Left kidney (tissue), 2 donors: ENCODE results near the gene FOSL1. TPM values are rescaled to one million over a fixed set of nuclear protein-coding genes. Genes with fewer than 3 reads are reported as not detected.
A peak's percentile ranks its signal among the peaks of the same experiment; 100 is the strongest.

ENCODE experiments used
- DNase-seq: peaks from one replicate; pipeline ENCODE4 v3.0.0-alpha.2; 2013
- polyA plus RNA-seq: library from polyadenylated mRNA; unstranded; fragments of 120-200 nt; gene quantifications from one replicate; pipeline ENCODE4 v1.2.1, GENCODE V29; 2013; ENCODE audit not compliant: insufficient read length

Gene FOSL1
- polyA plus RNA-seq, 1 donor = not detected

DNA sequence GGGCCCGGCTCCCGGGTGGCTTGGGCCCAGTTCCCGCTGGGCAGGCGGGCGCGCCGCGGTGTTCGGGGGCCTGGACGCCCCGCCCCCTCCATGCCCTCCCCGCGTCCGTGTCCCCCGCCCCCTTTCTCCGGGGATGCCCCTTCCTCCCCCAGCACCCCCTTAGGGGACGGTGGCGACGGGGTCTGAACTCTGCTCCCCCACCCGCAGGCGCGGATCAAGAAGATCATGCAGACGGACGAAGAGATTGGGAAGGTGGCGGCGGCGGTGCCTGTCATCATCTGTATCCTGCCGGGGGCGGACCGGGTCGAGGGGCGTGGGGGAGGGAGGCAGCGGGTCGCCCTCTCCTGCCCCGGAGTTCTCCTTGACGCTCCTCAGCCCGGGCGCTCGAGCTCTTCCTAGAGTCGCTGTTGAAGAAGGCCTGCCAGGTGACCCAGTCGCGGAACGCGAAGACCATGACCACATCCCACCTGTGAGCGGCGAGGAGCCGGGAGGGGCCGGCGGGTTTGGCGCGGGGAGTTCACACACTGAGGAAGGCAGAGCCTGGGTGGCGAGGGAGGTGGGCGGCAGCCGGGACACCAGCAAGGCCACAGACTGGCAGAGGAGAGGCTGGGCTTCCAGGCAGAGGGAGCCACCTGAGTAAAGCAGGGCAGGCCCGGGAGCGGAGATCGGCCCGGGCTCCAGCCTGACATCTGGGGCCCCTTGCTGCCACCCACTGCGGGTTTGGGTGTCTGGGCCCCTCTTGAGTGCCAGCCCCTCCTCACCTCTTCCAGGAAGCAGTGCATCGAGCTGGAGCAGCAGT, 19.6 kb upstream of the FOSL1 start:
- DNase-seq = no peak

DNA sequence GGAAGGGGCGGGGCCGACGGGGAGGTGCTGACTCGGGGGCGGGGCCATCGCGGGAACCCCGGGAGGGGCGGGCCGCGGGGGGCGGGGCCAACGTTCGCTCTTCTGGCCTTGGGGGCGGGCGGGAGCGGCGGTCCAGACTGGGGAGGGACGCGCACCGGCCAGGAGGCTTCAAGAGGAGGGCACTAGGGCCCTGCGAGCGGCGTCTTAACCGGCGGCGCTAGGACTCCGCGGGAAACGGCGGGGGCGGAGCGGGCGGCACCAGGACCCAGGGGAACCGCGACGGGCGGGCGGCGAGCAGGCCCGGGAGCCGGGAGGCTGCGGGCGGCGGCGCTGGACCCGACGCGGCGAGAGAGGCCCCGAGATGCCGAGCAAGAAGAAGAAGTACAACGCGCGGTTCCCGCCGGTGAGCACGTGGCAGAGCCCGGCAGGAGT, 19.0 kb upstream of the FOSL1 start, which contains the start of gene DRAP1:
Gene DRAP1, plus strand, starts transcription at position 286 of the 432 bp plus-strand sequence. Its CDS starts 76 bp downstream, at position 362.
- DNase-seq = peak; percentile 98

GRCh38 chr11:65918211-65919140, 18.3 kb upstream of the FOSL1 start, which contains the start of gene C11orf68:
TSS of gene C11orf68 (minus strand) at chr11:65919062. CDS start at chr11:65919031, 31 bp downstream.
- no peak for DNase-seq

- no peak for DNase-seq
Observed at GRCh38 chr11:65917434-65918210, 17.4 kb upstream of the FOSL1 start.

DNA sequence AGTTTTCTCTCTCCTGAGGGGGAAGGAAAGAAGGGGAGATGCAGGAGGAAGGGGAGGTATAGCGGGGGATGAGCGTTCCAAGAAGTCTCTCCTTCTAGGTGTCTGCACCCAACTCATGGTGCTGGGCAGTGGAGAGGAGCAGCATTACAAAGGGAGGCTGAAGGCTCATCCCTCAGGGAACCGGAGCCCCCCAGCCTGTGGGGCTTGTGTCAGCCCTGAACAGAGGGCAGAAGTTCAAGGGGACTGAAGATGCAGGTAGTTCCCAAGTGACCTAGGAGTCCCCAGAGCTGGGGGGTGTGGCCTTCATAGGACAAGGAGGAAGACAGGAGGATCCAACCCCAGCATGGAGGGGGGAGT, 16.9 kb upstream of the FOSL1 start:
- no peak for DNase-seq

GRCh38 chr11:65916391-65916790, 16.2 kb upstream of the FOSL1 start:
- DNase-seq = no peak

DNA sequence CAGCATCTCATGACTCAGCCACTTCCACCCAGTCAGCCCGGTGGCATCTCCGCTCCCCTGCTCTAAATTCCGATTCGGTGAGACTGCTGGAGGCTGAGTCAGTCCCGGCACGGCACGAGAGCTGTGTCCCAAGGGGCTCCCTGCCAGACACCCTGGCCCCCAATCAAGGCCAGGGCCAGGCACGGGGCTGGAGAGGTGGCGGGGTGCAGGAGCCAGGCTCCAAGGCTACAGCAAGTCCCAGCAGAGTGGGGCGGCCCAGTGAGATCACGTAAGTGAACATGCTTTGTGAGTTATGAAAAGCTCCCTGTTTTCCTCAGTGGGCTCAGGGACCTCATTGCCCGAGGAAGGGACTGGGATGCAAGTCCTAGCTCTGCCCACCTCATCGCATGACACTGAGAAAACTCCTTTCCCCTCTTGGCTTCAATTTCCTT, 15.6 kb upstream of the FOSL1 start:
- DNase-seq = no peak

DNA sequence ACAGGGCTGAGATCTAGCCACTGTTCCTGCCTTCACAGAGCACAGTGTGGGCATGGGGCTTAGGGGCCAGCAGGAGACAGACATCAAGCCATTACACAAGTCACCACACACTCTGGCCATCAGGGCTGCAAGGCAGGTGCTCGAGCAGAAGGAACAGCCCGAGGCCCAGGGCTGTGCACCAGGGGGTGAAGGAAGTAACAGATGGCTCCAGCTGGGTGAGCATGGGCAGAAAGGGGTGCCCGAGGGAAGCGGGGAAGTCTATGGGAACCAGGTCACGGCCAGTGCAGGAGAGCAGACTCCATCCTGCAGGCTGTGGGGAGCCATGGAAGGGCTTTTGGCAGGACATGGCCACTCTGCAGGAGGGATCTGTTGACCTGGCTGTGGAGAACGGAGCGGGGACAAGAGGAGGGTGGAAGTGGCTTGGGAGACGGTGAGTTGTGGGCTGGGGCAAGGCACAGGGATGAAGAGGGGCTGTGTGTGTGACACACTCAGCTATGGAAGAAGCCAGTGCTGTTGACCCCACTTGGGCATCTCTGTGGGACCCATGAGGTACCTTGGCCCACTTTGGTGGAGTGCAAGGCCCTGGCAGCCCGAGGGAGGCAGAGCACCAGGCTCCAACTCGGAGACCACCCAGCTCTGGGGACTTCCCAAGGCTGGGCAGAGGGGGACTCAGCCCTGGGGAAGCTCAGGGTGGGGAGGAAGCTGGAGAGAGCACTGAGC, 15.1 kb upstream of the FOSL1 start:
- DNase-seq = no peak

DNA sequence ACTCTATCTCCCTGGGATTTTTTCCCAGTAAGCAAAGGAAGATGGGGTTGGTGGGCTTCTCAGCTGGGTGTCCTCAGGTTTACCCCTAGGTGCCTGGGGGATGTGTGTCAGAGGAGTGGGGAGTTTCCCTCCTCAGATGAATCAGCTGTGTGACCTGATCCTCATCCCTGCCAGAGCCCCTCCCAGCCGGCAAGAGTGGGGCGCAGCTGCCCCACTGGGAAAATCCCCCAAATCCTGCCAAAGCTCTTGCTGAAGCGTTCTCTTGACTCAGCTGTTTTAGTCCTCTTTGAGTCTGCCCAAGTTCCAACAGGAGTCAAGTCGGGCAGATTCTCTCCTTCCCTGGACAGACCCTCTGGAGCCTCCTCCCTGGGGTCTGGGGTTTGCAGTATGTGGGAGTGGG, 12.7 kb upstream of the FOSL1 start:
- DNase-seq = no peak

DNA sequence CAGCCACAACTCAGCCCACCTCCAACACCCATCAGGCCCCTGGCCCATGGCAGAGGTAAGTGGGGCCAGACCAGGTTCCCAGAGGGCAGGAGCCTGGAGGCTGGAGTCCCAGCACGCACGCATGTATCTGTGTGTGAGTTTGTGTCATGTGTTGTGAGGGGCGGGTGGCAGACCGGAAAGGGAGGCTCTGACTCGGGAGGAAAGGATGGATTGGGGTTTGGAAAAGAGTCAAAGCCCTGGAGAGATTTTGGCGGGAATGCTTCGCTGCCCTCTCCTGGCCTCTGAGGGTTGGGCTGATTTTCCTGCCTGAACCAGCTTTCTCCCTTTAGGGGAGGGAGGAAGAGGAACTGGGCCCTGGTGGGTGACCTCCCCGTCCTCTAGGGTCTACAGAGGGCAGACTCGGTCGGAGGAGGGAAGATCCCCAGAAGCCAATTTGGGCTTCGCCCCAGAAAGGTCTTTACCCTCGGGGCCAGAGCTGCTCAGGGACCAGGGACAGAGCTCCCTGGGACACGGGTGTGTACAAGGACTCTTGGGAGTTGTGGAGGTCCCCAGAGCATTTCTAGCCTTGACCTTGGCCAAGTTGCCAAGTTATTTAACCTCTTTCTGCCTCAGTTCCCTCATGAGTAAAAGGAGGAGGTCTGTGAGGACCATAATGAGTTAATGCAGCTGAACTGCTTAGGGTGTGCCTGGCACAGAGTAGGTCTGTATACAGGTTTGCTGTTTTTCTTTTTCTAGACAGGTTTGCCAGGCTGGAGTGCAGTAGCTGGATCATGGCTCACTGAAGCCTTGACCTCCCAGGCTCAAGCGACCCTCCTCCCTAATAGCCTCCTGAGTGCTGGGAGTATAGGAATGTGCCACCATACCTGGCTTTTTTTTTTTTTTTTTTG, 11.7 kb upstream of the FOSL1 start:
- no peak for DNase-seq

DNA sequence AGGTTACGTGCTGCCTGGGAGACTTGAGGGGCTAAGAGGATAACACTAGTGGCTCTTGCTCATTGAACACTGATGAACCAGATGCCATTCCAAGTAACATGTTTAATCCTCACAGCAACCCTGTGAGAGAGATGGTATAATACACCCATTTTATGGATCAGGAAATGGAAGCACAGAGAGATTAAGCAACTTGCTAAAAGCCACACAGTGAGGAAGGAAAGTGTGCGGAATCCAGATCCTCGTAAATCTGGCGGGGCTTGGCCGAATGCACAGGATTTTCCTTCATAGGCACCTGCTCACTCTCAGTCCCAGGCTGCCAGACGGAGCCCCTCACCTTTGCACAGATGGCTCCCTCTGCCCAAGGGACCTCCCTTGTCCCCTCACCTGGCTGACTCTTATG, 7.7 kb upstream of the FOSL1 start:
- no peak for DNase-seq

GRCh38 chr11:65906602-65907001, 6.4 kb upstream of the FOSL1 start:
- no peak for DNase-seq

DNA sequence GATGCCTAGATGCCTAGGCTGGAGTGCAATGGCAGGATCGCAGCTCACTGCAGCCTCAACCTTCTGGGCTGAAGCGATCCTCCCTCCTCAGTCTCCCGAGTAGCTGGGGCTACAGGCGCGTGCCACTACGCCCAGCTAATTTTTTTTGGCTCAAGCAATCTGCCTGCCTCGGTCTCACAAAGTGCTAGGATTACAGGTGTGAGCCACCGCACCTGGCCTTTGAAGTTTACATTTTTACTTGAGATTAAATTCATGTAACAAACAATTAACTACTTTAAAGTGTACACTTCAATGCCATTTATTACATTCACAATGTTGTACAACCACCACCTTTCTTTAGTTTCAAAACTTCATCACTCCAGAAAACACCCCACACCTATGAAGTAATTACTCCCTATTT, 3.5 kb upstream of the FOSL1 start:
- DNase-seq = no peak

DNA sequence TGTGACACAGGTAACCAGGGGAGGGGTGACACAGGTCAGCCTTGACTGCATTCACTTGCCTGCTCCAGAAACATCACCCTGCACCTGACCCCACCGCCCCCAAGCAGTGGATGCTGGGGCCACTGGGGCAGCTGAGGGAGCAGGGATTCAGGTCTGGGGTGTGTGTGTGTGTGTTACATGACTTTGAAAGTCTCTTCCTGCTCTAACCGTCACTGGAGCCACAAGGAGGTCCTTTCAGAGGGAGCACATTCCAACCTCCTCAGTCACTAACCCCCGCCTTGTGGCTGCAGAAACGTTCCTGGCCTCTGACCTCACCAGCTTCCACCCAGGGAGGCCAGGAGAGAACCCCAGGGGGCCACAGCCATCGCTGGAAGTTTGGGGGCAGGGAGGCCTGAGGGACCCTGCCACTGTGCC, 2.9 kb upstream of the FOSL1 start:
- no peak for DNase-seq

DNA sequence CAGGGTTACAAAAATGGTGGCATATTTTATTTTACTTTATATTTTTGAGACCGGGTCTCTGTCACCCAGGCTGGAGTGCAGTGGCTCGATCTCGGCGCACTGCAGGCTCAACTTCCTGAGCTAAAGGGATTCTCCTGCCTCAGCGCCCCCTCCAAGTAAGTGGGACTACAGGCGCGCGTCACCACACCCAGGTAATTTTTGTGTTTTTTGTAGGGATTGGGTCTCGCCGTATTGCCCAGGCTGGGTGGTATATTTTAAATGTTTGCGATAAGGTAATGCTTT, 652 bp upstream of the FOSL1 start:
- no peak for DNase-seq

DNA sequence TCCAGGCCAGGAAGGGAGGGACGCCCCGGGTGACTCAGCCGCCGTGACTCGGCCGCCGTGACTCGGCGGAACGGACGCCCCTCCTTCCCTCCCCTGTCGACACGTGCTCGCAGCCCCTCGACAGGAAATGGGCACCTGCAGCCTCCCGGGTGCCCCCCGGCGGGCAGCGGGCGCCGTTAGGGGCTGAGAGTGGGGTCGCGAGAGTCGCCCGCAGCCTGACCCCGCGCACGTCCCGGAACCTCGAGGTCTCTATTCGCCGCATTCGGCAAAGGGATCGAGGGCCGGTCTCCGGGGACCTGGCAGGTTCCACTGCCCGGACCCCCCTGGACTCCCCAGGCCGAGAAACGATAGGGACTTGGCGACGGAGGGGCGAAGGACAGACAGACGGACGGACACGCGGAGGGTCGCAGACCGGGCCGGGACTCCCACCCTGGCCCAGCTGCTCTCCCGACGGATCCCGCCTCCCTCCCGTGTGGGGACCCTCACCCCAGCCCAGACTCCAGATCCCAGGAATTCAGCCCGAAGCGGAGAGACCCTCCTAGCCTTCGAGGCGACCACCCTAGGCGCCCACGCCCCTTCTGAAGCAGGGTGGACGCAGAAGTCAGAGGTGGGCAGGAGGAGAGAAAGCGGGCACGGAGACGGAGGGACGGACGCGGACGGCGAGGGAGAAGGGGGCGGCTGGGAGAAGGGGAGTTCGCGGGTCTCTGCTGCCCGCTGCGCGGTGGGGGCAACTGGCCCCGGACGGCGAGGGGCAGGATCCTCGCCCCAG, 648 bp downstream of the FOSL1 start:
- no peak for DNase-seq

- DNase-seq = no peak
Observed at GRCh38 chr11:65898656-65899355, 1.4 kb downstream of the FOSL1 start.

DNA sequence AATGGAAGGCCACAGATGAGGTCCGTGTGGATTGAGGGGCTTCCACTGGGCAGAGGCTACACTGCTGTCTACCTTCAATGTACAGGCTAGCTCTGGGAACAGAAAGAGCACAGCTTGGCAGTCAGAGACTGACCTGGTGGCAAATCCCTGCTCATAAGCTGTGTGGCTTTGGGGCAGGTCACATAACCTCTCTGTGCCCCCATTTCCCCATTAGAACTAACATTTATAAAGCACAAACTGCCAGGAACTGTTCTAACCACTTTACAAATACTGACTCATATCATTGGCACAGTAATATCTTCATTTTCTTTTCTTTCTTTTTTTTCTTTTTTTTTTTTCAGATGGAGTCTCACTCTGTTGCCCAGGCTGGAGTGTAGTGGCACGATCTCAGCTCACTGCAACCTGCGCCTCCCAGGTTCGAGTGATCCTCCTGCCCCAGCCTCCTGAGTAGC, 3.1 kb downstream of the FOSL1 start:
- DNase-seq = no peak
